SK-MEL-5 (cell line): ENCODE measurements around the gene EIF2B4. TPM values are rescaled to one million over a fixed set of nuclear protein-coding genes. Genes with fewer than 3 reads are reported as not detected.
"Not testable (repeated sequence)": the region's sequence is repeated elsewhere in the genome, so short reads cannot be mapped to it uniquely, and the experiment has no call there.

ENCODE experiments used
- DNase-seq: peaks from one replicate; pipeline ENCODE4 v3.0.0-alpha.2; 2016; ENCODE audit warnings: low read depth, low spot score
- in situ Hi-C: cut with HindIII; loops from 2 replicates; pipeline ENCODE4 v1.10.0; 2016; ENCODE audit warnings: low sequenced_read_pairs, high pct_unique_total_duplicates, low pct_unique_long_range_greater_than_20kb
- total RNA-seq: library from RNA; depleted of rRNA; stranded (reverse); fragments of >200 nt; shearing (Covaris generic); gene quantifications from 2 replicates; pipeline ENCODE4 v1.2.3, GENCODE V29; 2014

Gene EIF2B4
- total RNA-seq, 1 experiment from 2014 or later = 32.8 TPM

- no peak for DNase-seq
- in situ Hi-C loops = no loop called here
These were observed 16.2 kb downstream of the EIF2B4 start for GRCh38 chr2:27353762-27354596.

GRCh38 chr2:27353386-27353761 lies 16.8 kb downstream of the EIF2B4 start:
- DNase-seq, in situ Hi-C loops: not testable (repeated sequence)

- in situ Hi-C loops = no loop called here
- no peak for DNase-seq
These were observed 18.1 kb downstream of the EIF2B4 start for GRCh38 chr2:27351802-27352598.

GRCh38 chr2:27350106-27350693 lies 19.9 kb downstream of the EIF2B4 start:
- no peak for DNase-seq
- in situ Hi-C loops = no loop called here

GRCh38 chr2:27347641-27348040 lies 22.5 kb downstream of the EIF2B4 start:
- DNase-seq = no peak
- in situ Hi-C loops = no loop called here

- DNase-seq = no peak
- in situ Hi-C loops = no loop called here
These were observed 34.0 kb downstream of the EIF2B4 start for GRCh38 chr2:27336173-27336572.

- in situ Hi-C loops = no loop called here
- DNase-seq = no peak
These were observed 34.8 kb downstream of the EIF2B4 start for GRCh38 chr2:27335311-27335710.

- in situ Hi-C loops = no loop called here
- no peak for DNase-seq
These were observed 45.4 kb downstream of the EIF2B4 start for GRCh38 chr2:27324720-27325119.

- DNase-seq = peak; percentile 21
- in situ Hi-C loops = no loop called here
These were observed 46.4 kb downstream of the EIF2B4 start for GRCh38 chr2:27323596-27324285.

- DNase-seq = peak; percentile 97
- in situ Hi-C loops = no loop called here
These were observed 47.2 kb downstream of the EIF2B4 start, which contains the start of gene MPV17 for GRCh38 chr2:27322766-27323595. TSS of gene MPV17 (minus strand) at chr2:27323097. CDS start at chr2:27322517, 580 bp downstream.

- peak; percentile 28 for DNase-seq
- in situ Hi-C loops = no loop called here
These were observed 47.8 kb downstream of the EIF2B4 start for GRCh38 chr2:27322301-27322765.

GRCh38 chr2:27320958-27321543 lies 49.1 kb downstream of the EIF2B4 start:
- in situ Hi-C loops = no loop called here
- DNase-seq = peak; percentile 95

GRCh38 chr2:27319839-27320238 lies 50.3 kb downstream of the EIF2B4 start:
- DNase-seq, in situ Hi-C loops: not testable (repeated sequence)

GRCh38 chr2:27316655-27317412 lies 53.3 kb downstream of the EIF2B4 start:
- DNase-seq = no peak
- in situ Hi-C loops = no loop called here

- in situ Hi-C loops = no loop called here
- DNase-seq = no peak
These were observed 55.0 kb downstream of the EIF2B4 start for GRCh38 chr2:27315122-27315521.

- DNase-seq = no peak
- in situ Hi-C loops = no loop called here
These were observed 55.4 kb downstream of the EIF2B4 start for GRCh38 chr2:27314709-27315108.
